Endothelial cell of umbilical vein (primary cell): ENCODE results near the gene GPR176. TPM values are rescaled to one million over a fixed set of nuclear protein-coding genes. Genes with fewer than 3 reads are reported as not detected.

ENCODE experiments used
- BruUV-seq: library from RNA; stranded (reverse); fragments of 400-500 nt; replicated peaks from 2 replicates; lab custom pipeline; 2021; lab: Mats Ljungman, UMichigan
- CTCF ChIA-PET: fragments of 300-600, 350-600 bp; sonication (Branson Sonifier 250); formaldehyde crosslinking; loops from one replicate; lab custom pipeline; 2021; ENCODE audit warnings: antibody characterized with exemption, inconsistent platforms; lab: Charles Lee
- POLR2A ChIA-PET: fragments of 300-600, 350-600 bp; sonication (Branson Sonifier 250); formaldehyde crosslinking; loops from one replicate; lab custom pipeline; 2021; ENCODE audit warnings: antibody characterized with exemption, inconsistent platforms; lab: Charles Lee
- DNase-seq: peaks from one replicate; pipeline ENCODE4 v3.0.0-alpha.2; 2011; ENCODE audit warnings: low read depth, low spot score
- FAIRE-seq: peaks from 2 replicates; lab custom pipeline; 2011; peaks lifted over from hg19 to GRCh38; lab: Jason Lieb, UNC
- H2AFZ ChIP-seq: 2 replicates; pipeline ENCODE4 v1.6.0; 2012; ENCODE audit warnings: low read depth, low read length, control low read depth, inconsistent platforms
- H3K27ac ChIP-seq: 2 replicates; pipeline ENCODE4 v1.5.1; 2011; ENCODE audit warnings: low read depth, mild to moderate bottlenecking, control low read depth, low read length, moderate library complexity; ENCODE audit not compliant: insufficient read depth
- H3K27me3 ChIP-seq, 2 experiments: 2 replicates each; pipeline versions ENCODE4 v1.6.0 to v1.6.1; 2011; ENCODE audit warnings: low read length in 2 of 2, mixed read lengths in 1 of 2; ENCODE audit not compliant: control insufficient read depth in 2 of 2, insufficient read depth in 2 of 2
- H3K36me3 ChIP-seq, 2 experiments: 2 replicates in 1 of 2; 3 replicates in 1 of 2; pipeline ENCODE4 v1.5.1; 2011; ENCODE audit warnings: low read length in 2 of 2, mild to moderate bottlenecking in 1 of 2, moderate library complexity in 1 of 2; ENCODE audit not compliant: control insufficient read depth in 2 of 2, insufficient read depth in 2 of 2; ENCODE audit errors: extremely low read depth in 1 of 2
- H3K4me1 ChIP-seq: 3 replicates; pipeline ENCODE4 v1.5.1; 2011; ENCODE audit warnings: mild to moderate bottlenecking, low read length; ENCODE audit not compliant: control insufficient read depth, insufficient read depth; ENCODE audit errors: extremely low read depth
- H3K4me2 ChIP-seq: 2 replicates; pipeline ENCODE4 v1.6.1; 2011; ENCODE audit warnings: low read length, control low read depth, mixed read lengths; ENCODE audit not compliant: insufficient read depth
- H3K4me3 ChIP-seq, 3 experiments: fragments of 200-600 bp in 1 of 3; sonication (generic), shearing (Covaris generic) in 1 of 3; replicated peaks in 1 of 3; 2 replicates each; pipeline ENCODE4 v1.5.1; 2011 to 2016; ENCODE audit warnings: control low read depth in 3 of 3, low read length in 3 of 3, mild to moderate bottlenecking in 2 of 3, inconsistent platforms in 1 of 3, low read depth in 1 of 3, moderate library complexity in 1 of 3; ENCODE audit not compliant: insufficient read depth in 1 of 3
- H3K79me2 ChIP-seq: 2 replicates; pipeline ENCODE4 v1.6.0; 2012; ENCODE audit warnings: low read length, inconsistent platforms; ENCODE audit not compliant: control insufficient read depth, insufficient read depth
- H3K9ac ChIP-seq: replicated peaks from 2 replicates; pipeline ENCODE3; 2011; ENCODE audit warnings: low read length, control low read depth; ENCODE audit not compliant: insufficient read depth; ENCODE audit errors: extremely low read depth
- H3K9me1 ChIP-seq: replicated peaks from 3 replicates; pipeline ENCODE4 v1.6.0; 2011; ENCODE audit warnings: mild to moderate bottlenecking, low read length; ENCODE audit not compliant: control insufficient read depth, insufficient read depth; ENCODE audit errors: extremely low read depth
- H3K9me3 ChIP-seq: replicated peaks from 2 replicates; pipeline ENCODE4 v1.5.1; 2012; ENCODE audit warnings: low read length, inconsistent platforms; ENCODE audit not compliant: control insufficient read depth, insufficient read depth
- H4K20me1 ChIP-seq: replicated peaks from 2 replicates; pipeline ENCODE3; 2011; ENCODE audit warnings: mild to moderate bottlenecking, low read length; ENCODE audit not compliant: control insufficient read depth, insufficient read depth; ENCODE audit errors: extremely low read depth
- CTCF ChIP-seq, 2 donors: IDR thresholded peaks; 1 replicate in 1 of 2; 2 replicates in 1 of 2; pipeline ENCODE4 v1.5.1; 2011; ENCODE audit warnings: low read length in 2 of 2, mild to moderate bottlenecking in 2 of 2, moderate library complexity in 2 of 2, control low read depth in 1 of 2, inconsistent platforms in 1 of 2, low read depth in 1 of 2; ENCODE audit not compliant: insufficient read depth in 1 of 2; ENCODE audit errors: extremely low read depth in 1 of 2
- EZH2 ChIP-seq: IDR thresholded peaks from 2 replicates; pipeline ENCODE4 v1.6.1; 2012; ENCODE audit warnings: borderline replicate concordance, low read depth, mild to moderate bottlenecking, moderate library complexity, low read length, inconsistent platforms; ENCODE audit not compliant: severe bottlenecking
- FOS ChIP-seq: IDR thresholded peaks from 2 replicates; pipeline ENCODE4 v1.6.1; 2011; ENCODE audit warnings: mild to moderate bottlenecking, low read length, moderate library complexity, borderline replicate concordance; ENCODE audit not compliant: insufficient read depth
- GATA2 ChIP-seq: IDR thresholded peaks from 2 replicates; pipeline ENCODE4 v1.7.0; 2011; ENCODE audit warnings: low read depth, mild to moderate bottlenecking, moderate library complexity, mixed read lengths, low read length; ENCODE audit not compliant: insufficient read length, insufficient read depth
- JUN ChIP-seq: IDR thresholded peaks from 2 replicates; pipeline ENCODE4 v1.6.1; 2011; ENCODE audit warnings: borderline replicate concordance, low read depth; ENCODE audit not compliant: insufficient read length, insufficient read depth
- MAX ChIP-seq: IDR thresholded peaks from 2 replicates; pipeline ENCODE4 v1.6.1; 2011; ENCODE audit not compliant: insufficient read depth, insufficient read length
- MYC ChIP-seq: IDR thresholded peaks from one replicate; pipeline ENCODE4 v1.6.1; 2011; ENCODE audit warnings: mild to moderate bottlenecking, low read depth, low read length
- POLR2A ChIP-seq: IDR thresholded peaks from 2 replicates; pipeline ENCODE4 v1.6.1; 2012; ENCODE audit warnings: low read depth, mild to moderate bottlenecking, control low read depth, low read length
- POLR2AphosphoS5 ChIP-seq: IDR thresholded peaks from 2 replicates; pipeline ENCODE4 v1.6.1; 2012; ENCODE audit warnings: low read depth, mild to moderate bottlenecking, control low read depth, low read length, moderate library complexity; ENCODE audit not compliant: insufficient read depth
- dilution Hi-C: fragments of 300-500 bp; cut with MboI; formaldehyde crosslinking; loops from one replicate; pipeline ENCODE4 v1.15.0; 2019; ENCODE audit warnings: low sequenced_read_pairs; ENCODE audit not compliant: extremely low pct_ligation_motif_present
- intact Hi-C: fragments of 100-400 bp; cut with micrococcal nuclease; formaldehyde crosslinking; loops from one replicate; pipeline ENCODE4 v1.10.0; 2022
- polyA plus RNA-seq, 4 experiments: library from polyadenylated mRNA; depleted of rRNA in 3 of 4; stranded (reverse) in 3 of 4; unstranded in 1 of 4; fragments of >200 nt; gene quantifications; 2 replicates each; pipeline versions ENCODE4 v1.2.1 to v1.2.3, GENCODE V29; 2011 to 2012; ENCODE audit warnings: missing spikeins in 1 of 4
- total RNA-seq: library from RNA; stranded (reverse); gene quantifications from 2 replicates; pipeline ENCODE4 v1.2.3, GENCODE V29; 2021

The GPR176 gene
- total and polyA plus RNA-seq, 2 donors (not counting 3 experiments of a cell fraction or from before 2014, with no cell fraction given): 35.3 to 68.7 TPM

- FAIRE-seq: no peak
- intact Hi-C loops: no loop called here
- POLR2A ChIA-PET: no interaction called here
These were observed 31.5 kb upstream of the GPR176 start for GRCh38 chr15:39951561-39951960.

More at GRCh38 chr15:39951561-39951960, 31.5 kb upstream of the GPR176 start:
- no peak for TF ChIP-seq POLR2A
- no peak for TF ChIP-seq JUN
- TF ChIP-seq MAX: no peak
- no peak for TF ChIP-seq MYC
- no peak for TF ChIP-seq FOS
- TF ChIP-seq POLR2AphosphoS5: no peak
- no peak for TF ChIP-seq GATA2
- TF ChIP-seq EZH2: no peak
- TF ChIP-seq CTCF (IDR thresholded peaks at IDR 0.05; ENCODE audit: extremely low read depth in 1 of 2, insufficient read depth in 1 of 2, low read depth in 1 of 2, low read length in 2 of 2): no peak
- no peaks in the 10 kb centered on the region for H3K4me1 ChIP-seq
- no TSS peak for BruUV-seq
- no peaks in the 10 kb centered on the region for H4K20me1 ChIP-seq
- CTCF ChIA-PET: no interaction called here
- no peaks in the 10 kb centered on the region for H3K9me1 ChIP-seq
- no peak overlapping the region for H3K27ac ChIP-seq
- no peaks in the 10 kb centered on the region for H3K9me3 ChIP-seq
- no peaks in the 10 kb centered on the region for H3K79me2 ChIP-seq
- dilution Hi-C loops: no loop called here
- no peak overlapping the region for H3K4me2 ChIP-seq
- no peak overlapping the region for H3K9ac ChIP-seq
- H3K36me3 ChIP-seq: peaks cover 23 to 24% of the 10 kb centered on the region in 2 experiments
- no peak overlapping the region for H2AFZ ChIP-seq
- H3K27me3 ChIP-seq: no peaks in the 10 kb centered on the region
- DNase-seq: no peak
- H3K4me3 ChIP-seq: no peak overlapping the region
